KMS-11 (cell line): ENCODE data around the gene SNRPB.

Experiments
- H2AFZ ChIP-seq: fragments of 200-600 bp; sonication (generic); 2 replicates; pipeline ENCODE4 v1.6.1; 2016; ENCODE audit warnings: antibody characterized with exemption, mixed run types, low read depth
- H3K27ac ChIP-seq: fragments of 200-600 bp; sonication (generic); 2 replicates; pipeline ENCODE4 v1.6.1; 2016; ENCODE audit warnings: mild to moderate bottlenecking, mixed run types
- H3K27me3 ChIP-seq: fragments of 200-600 bp; sonication (generic); 2 replicates; pipeline ENCODE4 v1.6.1; 2017; ENCODE audit warnings: mild to moderate bottlenecking, low read depth, mixed run types, moderate library complexity; ENCODE audit not compliant: insufficient read depth
- H3K36me3 ChIP-seq: fragments of 200-600 bp; sonication (generic); 2 replicates; pipeline ENCODE4 v1.6.1; 2017; ENCODE audit warnings: mild to moderate bottlenecking, mixed run types; ENCODE audit not compliant: insufficient read depth
- H3K4me1 ChIP-seq: fragments of 200-600 bp; sonication (generic); 2 replicates; pipeline ENCODE4 v1.6.1; 2016; ENCODE audit warnings: mild to moderate bottlenecking, low read depth, mixed run types; ENCODE audit not compliant: poor library complexity, severe bottlenecking
- H3K4me2 ChIP-seq: fragments of 200-600 bp; sonication (generic); 2 replicates; pipeline ENCODE4 v1.7.0; 2016; ENCODE audit warnings: mild to moderate bottlenecking, mixed run types
- H3K4me3 ChIP-seq: fragments of 200-600 bp; sonication (generic); IDR thresholded peaks from 2 replicates; pipeline ENCODE4 v1.6.1; 2017; ENCODE audit warnings: low read depth, low read length, mixed read lengths; ENCODE audit not compliant: insufficient read depth
- H3K79me2 ChIP-seq: fragments of 200-600 bp; sonication (generic); 2 replicates; pipeline ENCODE4 v1.6.1; 2016; ENCODE audit warnings: low read depth, mixed run types; ENCODE audit not compliant: insufficient read depth
- H3K9ac ChIP-seq: fragments of 200-600 bp; sonication (generic); 2 replicates; pipeline ENCODE4 v1.6.1; 2016; ENCODE audit warnings: mild to moderate bottlenecking, mixed run types
- H4K20me1 ChIP-seq: fragments of 200-600 bp; sonication (generic); 2 replicates; pipeline ENCODE4 v1.6.1; 2016; ENCODE audit warnings: mild to moderate bottlenecking, mixed run types; ENCODE audit not compliant: insufficient read depth
- TF ChIP-seq, protein P1 (sequence below): fragments of 200-600 bp; sonication (generic); conservative IDR thresholded peaks from 2 replicates; pipeline ENCODE4 v1.6.1; 2017; ENCODE audit warnings: low read depth, mild to moderate bottlenecking, antibody characterized with exemption, low read length, moderate library complexity, mixed read lengths

The SNRPB gene

GRCh38 chr20:2449386-2449785, 21.2 kb downstream of the SNRPB start:
- Histone ChIP-seq H3K36me3 (no peaks in the 10 kb centered on the region), H3K4me3 (no peak overlapping the region), H3K4me1 (no peaks in the 10 kb centered on the region), H3K79me2 (no peaks in the 10 kb centered on the region), H3K27ac (no peak overlapping the region), H3K27me3 (no peaks in the 10 kb centered on the region), H3K4me2 (no peak overlapping the region), H3K9ac (no peak overlapping the region), H4K20me1 (no peaks in the 10 kb centered on the region), H2AFZ (no peak overlapping the region)
- TF ChIP-seq, protein P1, sequence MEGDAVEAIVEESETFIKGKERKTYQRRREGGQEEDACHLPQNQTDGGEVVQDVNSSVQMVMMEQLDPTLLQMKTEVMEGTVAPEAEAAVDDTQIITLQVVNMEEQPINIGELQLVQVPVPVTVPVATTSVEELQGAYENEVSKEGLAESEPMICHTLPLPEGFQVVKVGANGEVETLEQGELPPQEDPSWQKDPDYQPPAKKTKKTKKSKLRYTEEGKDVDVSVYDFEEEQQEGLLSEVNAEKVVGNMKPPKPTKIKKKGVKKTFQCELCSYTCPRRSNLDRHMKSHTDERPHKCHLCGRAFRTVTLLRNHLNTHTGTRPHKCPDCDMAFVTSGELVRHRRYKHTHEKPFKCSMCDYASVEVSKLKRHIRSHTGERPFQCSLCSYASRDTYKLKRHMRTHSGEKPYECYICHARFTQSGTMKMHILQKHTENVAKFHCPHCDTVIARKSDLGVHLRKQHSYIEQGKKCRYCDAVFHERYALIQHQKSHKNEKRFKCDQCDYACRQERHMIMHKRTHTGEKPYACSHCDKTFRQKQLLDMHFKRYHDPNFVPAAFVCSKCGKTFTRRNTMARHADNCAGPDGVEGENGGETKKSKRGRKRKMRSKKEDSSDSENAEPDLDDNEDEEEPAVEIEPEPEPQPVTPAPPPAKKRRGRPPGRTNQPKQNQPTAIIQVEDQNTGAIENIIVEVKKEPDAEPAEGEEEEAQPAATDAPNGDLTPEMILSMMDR = no peak

DNA sequence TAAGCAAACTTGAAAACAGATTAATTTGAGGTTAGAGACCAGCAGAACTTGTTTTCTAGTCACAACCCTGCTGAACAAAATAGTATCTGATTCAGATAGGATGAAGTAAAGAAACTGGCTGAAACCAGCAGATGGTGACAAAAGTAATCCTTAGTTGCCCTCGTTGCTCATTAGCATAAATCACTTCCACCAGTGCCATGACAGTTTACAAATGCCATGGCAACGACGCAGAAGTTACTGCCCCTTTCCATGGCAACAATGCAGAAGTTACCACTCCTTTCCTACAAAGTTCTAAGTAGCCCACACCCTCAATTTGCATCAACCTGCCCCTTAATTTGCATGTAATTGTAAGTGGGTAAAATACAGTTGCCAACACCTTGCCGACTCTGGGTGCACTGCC, 23.7 kb downstream of the SNRPB start:
- Histone ChIP-seq H3K36me3 (no peaks in the 10 kb centered on the region), H3K4me1 (no peaks in the 10 kb centered on the region), H2AFZ (no peak overlapping the region), H3K27ac (no peak overlapping the region), H3K79me2 (no peaks in the 10 kb centered on the region), H4K20me1 (no peaks in the 10 kb centered on the region), H3K4me2 (no peak overlapping the region), H3K9ac (no peak overlapping the region), H3K4me3 (no peak overlapping the region), H3K27me3 (no peaks in the 10 kb centered on the region)
- TF ChIP-seq, protein P1 = no peak

GRCh38 chr20:2431185-2431584, 39.4 kb downstream of the SNRPB start:
- Histone ChIP-seq H3K4me3 (no peak overlapping the region), H3K79me2 (no peaks in the 10 kb centered on the region), H2AFZ (no peak overlapping the region), H3K4me2 (no peak overlapping the region), H3K36me3 (no peaks in the 10 kb centered on the region), H4K20me1 (no peaks in the 10 kb centered on the region), H3K9ac (no peak overlapping the region), H3K27ac (no peak overlapping the region), H3K4me1 (no peaks in the 10 kb centered on the region), H3K27me3 (no peaks in the 10 kb centered on the region)
- TF ChIP-seq, protein P1 = no peak

DNA sequence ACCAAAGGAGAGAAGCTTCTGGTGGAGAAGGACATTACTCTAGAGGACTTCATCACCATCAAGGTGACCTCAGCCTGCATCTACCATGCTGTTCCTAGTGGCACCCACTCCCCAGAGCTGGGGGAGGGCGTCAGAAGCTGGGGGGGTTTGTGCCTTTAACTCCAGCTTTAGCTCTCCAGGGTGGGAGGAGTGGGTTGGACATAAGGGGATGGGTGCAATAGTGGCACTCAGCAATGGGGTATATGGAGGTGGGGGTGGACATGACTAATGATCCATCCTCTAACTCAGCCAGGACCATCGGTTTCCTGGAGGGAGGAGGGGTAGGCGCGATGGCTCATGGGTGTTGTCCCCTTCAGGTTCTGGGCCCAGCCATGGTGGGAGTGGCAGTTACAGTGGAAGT, 40.1 kb downstream of the SNRPB start:
- Histone ChIP-seq H3K79me2 (no peaks in the 10 kb centered on the region), H4K20me1 (no peaks in the 10 kb centered on the region), H3K9ac (no peak overlapping the region), H3K4me2 (no peak overlapping the region), H3K4me3 (no peak overlapping the region), H3K36me3 (no peaks in the 10 kb centered on the region), H3K4me1 (no peaks in the 10 kb centered on the region), H2AFZ (no peak overlapping the region), H3K27me3 (no peaks in the 10 kb centered on the region), H3K27ac (no peak overlapping the region)
- TF ChIP-seq, protein P1 = no peak

GRCh38 chr20:2429051-2429450, 41.5 kb downstream of the SNRPB start:
- Histone ChIP-seq H3K27ac (no peak overlapping the region), H3K9ac (no peak overlapping the region), H4K20me1 (no peaks in the 10 kb centered on the region), H3K4me2 (no peak overlapping the region), H2AFZ (no peak overlapping the region), H3K4me1 (no peaks in the 10 kb centered on the region), H3K4me3 (no peak overlapping the region), H3K27me3 (no peaks in the 10 kb centered on the region), H3K36me3 (no peaks in the 10 kb centered on the region), H3K79me2 (no peaks in the 10 kb centered on the region)
- TF ChIP-seq, protein P1 = no peak
